ENCODE results near the gene KLHL7. TPM values are rescaled to one million over a fixed set of nuclear protein-coding genes. Genes with fewer than 3 reads are reported as not detected.

The KLHL7 gene
- total and polyA plus RNA-seq, 9 of the 15 experiments (the other 6 are each of a cell fraction or from before 2014, with no cell fraction given), result 4.2 to 63.1 (median 32.3) TPM

GRCh38 chr7:23185980-23186379 is 80.4 kb downstream of the KLHL7 start (continued):
- TF ChIP-seq ARID3B (CRISPR knock-in tag; IDR thresholded peaks at IDR 0.05; ENCODE audit: borderline replicate concordance) (no peak), PATZ1 (CRISPR knock-in tag; IDR thresholded peaks at IDR 0.05; ENCODE audit: borderline replicate concordance) (no peak), ZNF766 (CRISPR knock-in tag; conservative IDR thresholded peaks at IDR 0.05) (no peak), HINFP (tag; conservative IDR thresholded peaks at IDR 0.05; ENCODE audit: low read depth) (no peak), NR2C2 (CRISPR knock-in tag; IDR thresholded peaks at IDR 0.05) (no peak), NR2C2 (tag; IDR thresholded peaks at IDR 0.05) (no peak), MITF (IDR thresholded peaks at IDR 0.05) (no peak), SMARCA4 (IDR thresholded peaks at IDR 0.05) (no peak), SMC3 (conservative IDR thresholded peaks at IDR 0.05; ENCODE audit: insufficient read depth, low read depth, low read length) (no peak), MXI1 (IDR thresholded peaks at IDR 0.05; ENCODE audit: low read depth, low read length) (no peak), KDM5B (IDR thresholded peaks at IDR 0.05; ENCODE audit: insufficient replicate concordance, low read depth, low read length) (no peak), SRF (CRISPR knock-in tag; IDR thresholded peaks at IDR 0.05) (no peak), GATAD2A (IDR thresholded peaks at IDR 0.05) (no peak), C11orf30 (IDR thresholded peaks at IDR 0.05; ENCODE audit: low read depth) (no peak)

All from K562 (cell line).